SU-DHL-6 (cell line): ENCODE data around the gene DDX46.
"Not testable (repeated sequence)": the region's sequence is repeated elsewhere in the genome, so short reads cannot be mapped to it uniquely, and the experiment has no call there.

Experiments
- H2AFZ ChIP-seq: fragments of 200-600 bp; sonication (generic); 2 replicates; pipeline ENCODE4 v1.6.1; 2014; ENCODE audit warnings: low read depth, mild to moderate bottlenecking, moderate library complexity, mixed read lengths, antibody characterized with exemption, low read length; ENCODE audit not compliant: severe bottlenecking
- H3F3A ChIP-seq: fragments of 200-600 bp; shearing (Covaris generic); 2 replicates; pipeline ENCODE4 v1.6.0; 2016; ENCODE audit warnings: antibody characterized with exemption, mild to moderate bottlenecking; ENCODE audit not compliant: insufficient read depth
- H3K27ac ChIP-seq: fragments of 200-600 bp; sonication (generic); 2 replicates; pipeline ENCODE4 v1.5.1; 2016; ENCODE audit warnings: low read depth, mild to moderate bottlenecking, low read length, moderate library complexity, mixed read lengths
- H3K27me3 ChIP-seq: fragments of 200-600 bp; sonication (generic), shearing (Covaris generic); 2 replicates; pipeline ENCODE4 v1.6.0; 2014; ENCODE audit warnings: mild to moderate bottlenecking, low read length
- H3K36me3 ChIP-seq: fragments of 200-600 bp; sonication (generic); 2 replicates; pipeline ENCODE4 v1.6.1; 2014; ENCODE audit warnings: mild to moderate bottlenecking, low read length, mixed read lengths
- H3K4me2 ChIP-seq: fragments of 300-600, 200-600 bp; shearing (Covaris generic), sonication (generic); 2 replicates; pipeline ENCODE4 v1.6.0; 2014; ENCODE audit warnings: low read length, low read depth, mild to moderate bottlenecking; ENCODE audit not compliant: poor library complexity, severe bottlenecking
- H3K4me3 ChIP-seq: fragments of 200-600 bp; sonication (generic); 2 replicates; pipeline ENCODE4 v1.5.1; 2014; ENCODE audit warnings: antibody characterized with exemption, low read length, mild to moderate bottlenecking, mixed read lengths; ENCODE audit not compliant: insufficient read depth, poor library complexity, severe bottlenecking
- H3K79me2 ChIP-seq: fragments of 200-600 bp; sonication (generic); 2 replicates; pipeline ENCODE4 v1.6.1; 2014; ENCODE audit warnings: mild to moderate bottlenecking, low read length, moderate library complexity; ENCODE audit not compliant: insufficient read depth
- H3K9ac ChIP-seq: fragments of 200-600 bp; sonication (generic); 2 replicates; pipeline ENCODE4 v1.7.0; 2014; ENCODE audit warnings: mild to moderate bottlenecking, low read length
- H3K9me2 ChIP-seq: fragments of 200-600 bp; sonication (generic); replicated peaks from 2 replicates; pipeline ENCODE4 v1.6.1; 2014; ENCODE audit warnings: low read length; ENCODE audit not compliant: insufficient read depth
- H3K9me3 ChIP-seq: fragments of 200-600 bp; sonication (generic); 2 replicates; pipeline ENCODE4 v1.6.1; 2014; ENCODE audit warnings: low read length, mixed read lengths; ENCODE audit not compliant: insufficient read depth
- H4K20me1 ChIP-seq: fragments of 200-600 bp; sonication (generic); 2 replicates; pipeline ENCODE4 v1.6.1; 2014; ENCODE audit warnings: low read depth, mild to moderate bottlenecking, antibody characterized with exemption, low read length, moderate library complexity, mixed read lengths
- CTCF ChIP-seq: fragments of 200-600 bp; sonication (generic); IDR thresholded peaks from one replicate; pipeline ENCODE4 v1.5.1; 2017; ENCODE audit warnings: antibody characterized with exemption, mild to moderate bottlenecking, low read length, moderate library complexity; ENCODE audit not compliant: insufficient read depth, poor library complexity, severe bottlenecking
- EZH2phosphoT487 ChIP-seq: fragments of 200-600 bp; sonication (generic), shearing (Covaris generic); conservative IDR thresholded peaks from 2 replicates; pipeline ENCODE4 v1.6.1; 2018; ENCODE audit warnings: mild to moderate bottlenecking, antibody characterized with exemption, low read length, moderate library complexity, mixed read lengths

The DDX46 gene

GRCh38 chr5:134845335-134845851 lies 86.8 kb downstream of the DDX46 start:
- Histone ChIP-seq H3K9me3 (no peaks in the 10 kb centered on the region), H3K27ac (peak overlapping the region; percentile 88), H3K27me3 (no peaks in the 10 kb centered on the region), H2AFZ (no peak overlapping the region), H3K9me2 (no peaks in the 10 kb centered on the region), H3K79me2 (peaks cover 29% of the 10 kb centered on the region), H3K4me2 (peak overlapping the region; percentile 64), H3K9ac (peak overlapping the region; percentile 93), H3K36me3 (no peaks in the 10 kb centered on the region), H3K4me3 (peak overlapping the region; percentile 80), H4K20me1 (no peaks in the 10 kb centered on the region), H3F3A (peaks cover 11% of the 10 kb centered on the region)
- TF ChIP-seq EZH2phosphoT487, result no peak
- no peak for TF ChIP-seq CTCF

DNA sequence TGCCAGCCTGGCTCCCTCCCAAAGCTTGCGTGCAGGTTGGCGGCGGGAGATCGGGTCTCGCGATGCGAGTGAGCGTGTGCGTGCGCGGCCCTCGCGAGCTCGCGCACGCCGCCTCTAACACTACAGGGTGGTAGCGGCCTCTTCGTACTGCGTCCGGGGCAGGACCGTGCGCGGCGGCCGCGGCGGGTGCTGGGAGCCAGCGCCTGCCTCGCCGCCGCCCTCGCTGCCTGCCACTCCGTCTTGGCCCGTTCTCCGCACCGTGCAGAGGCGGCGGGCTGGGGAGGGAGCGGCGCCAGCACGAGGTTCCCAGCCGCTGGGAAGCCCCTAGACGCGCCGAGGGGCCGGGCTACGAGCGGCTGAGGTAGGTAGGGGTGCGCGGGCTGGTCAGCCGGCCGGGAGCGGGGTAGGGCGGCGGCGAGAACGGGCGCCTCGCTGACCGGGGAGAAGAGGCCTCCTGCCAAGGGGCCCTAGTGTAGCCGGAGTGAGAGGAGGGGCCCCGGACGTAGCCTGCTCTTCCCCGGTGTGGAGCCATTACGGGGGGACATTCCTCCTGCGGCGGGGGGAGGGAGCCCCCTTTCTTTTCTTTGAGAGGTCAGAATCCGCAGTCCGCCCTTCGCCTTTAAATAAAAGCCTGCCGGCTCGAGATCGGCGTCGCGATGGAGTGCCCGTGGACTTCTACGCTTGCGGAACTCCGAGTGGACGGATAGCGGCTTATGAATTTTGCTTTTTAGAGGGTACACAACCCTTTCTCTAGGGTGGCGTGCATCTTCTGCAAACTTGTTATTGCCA lies 87.5 kb downstream of the DDX46 start, which contains the start of gene C5orf24:
Gene C5orf24 (plus strand): TSS at position 117 of the 789 bp plus-strand sequence. CDS start 8,933 bp downstream, outside the sequence.
- H3K27ac ChIP-seq, result peak within 1 kb of the TSS; percentile 88
- H3K4me3 ChIP-seq, result peak within 1 kb of the TSS; percentile 80
- TF ChIP-seq EZH2phosphoT487, result no peak
- TF ChIP-seq CTCF, result no peak
- H3K27me3 ChIP-seq, result no peaks in the 10 kb centered on the region
- H4K20me1 ChIP-seq, result 0 out of 2 replicates have a peak, but pooled peaks cover under 1% of the 10 kb centered on the region
- H3K9me3 ChIP-seq, result no peaks in the 10 kb centered on the region
- H3K79me2 ChIP-seq, result peaks cover 32% of the 10 kb centered on the region
- H3K36me3 ChIP-seq, result peaks cover under 1% of the 10 kb centered on the region; the same call in 1 of the 2 replicates
- H2AFZ ChIP-seq, result peak within 1 kb of the TSS; percentile 34
- H3K9ac ChIP-seq, result peak within 1 kb of the TSS; percentile 93
- no peaks in the 10 kb centered on the region for H3K9me2 ChIP-seq
- H3F3A ChIP-seq, result peaks cover 12% of the 10 kb centered on the region
- peak within 1 kb of the TSS; percentile 98 for H3K4me2 ChIP-seq

DNA sequence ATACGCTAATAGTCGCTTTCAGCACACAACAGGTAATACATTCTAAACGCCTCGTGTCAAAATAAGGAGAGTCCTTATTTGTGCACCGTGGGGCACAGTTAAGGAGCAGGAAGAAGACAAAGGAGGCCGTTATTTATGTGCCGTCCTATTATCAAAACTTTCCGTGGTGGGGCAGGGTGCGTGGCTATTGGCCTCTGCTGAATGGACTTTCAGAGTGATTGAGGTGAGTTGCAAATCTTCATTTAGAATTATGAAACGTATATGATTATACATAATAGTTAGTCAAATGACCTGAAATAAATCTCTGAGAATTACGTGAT lies 88.0 kb downstream of the DDX46 start:
- Histone ChIP-seq H3K79me2 (peaks cover 37% of the 10 kb centered on the region), H3K9me3 (no peaks in the 10 kb centered on the region), H3K36me3 (peaks cover 4% of the 10 kb centered on the region; the same call in 1 of the 2 replicates), H3F3A (peaks cover 14% of the 10 kb centered on the region), H3K9me2 (no peaks in the 10 kb centered on the region), H3K4me3 (peak overlapping the region; percentile 80), H3K27me3 (no peaks in the 10 kb centered on the region), H4K20me1 (0 out of 2 replicates have a peak, but pooled peaks cover 3% of the 10 kb centered on the region), H3K4me2 (peak overlapping the region; percentile 98), H3K27ac (peak overlapping the region; percentile 88), H2AFZ (peak overlapping the region; percentile 34), H3K9ac (peak overlapping the region; percentile 93)
- TF ChIP-seq CTCF (no peak), EZH2phosphoT487 (no peak)

DNA sequence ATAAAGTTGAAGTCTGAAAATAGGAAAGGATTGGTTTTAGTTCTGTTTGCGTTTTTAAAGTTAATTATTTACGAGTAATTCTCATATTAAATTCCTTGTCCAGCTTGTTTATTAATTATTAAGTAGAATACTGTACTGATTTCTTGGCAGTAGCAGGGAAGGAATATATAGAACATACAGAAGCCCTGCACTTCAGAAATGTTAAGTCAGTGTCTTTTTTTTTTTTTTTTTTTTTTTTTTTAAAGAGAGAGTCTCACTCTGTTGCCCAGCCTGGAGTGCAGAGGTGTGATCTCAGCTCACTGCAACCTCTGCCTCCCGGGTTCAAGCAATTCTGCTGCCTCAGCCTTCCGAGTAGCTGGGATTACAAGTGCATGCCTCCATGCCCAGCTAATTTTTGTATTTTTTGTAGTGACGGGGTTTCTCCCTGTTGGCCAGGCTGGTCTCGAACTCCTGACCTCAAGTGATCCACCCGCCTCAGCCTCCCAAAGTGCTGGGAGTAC lies 90.9 kb downstream of the DDX46 start:
- H3K4me3 ChIP-seq, H2AFZ ChIP-seq, H3K9ac ChIP-seq, H3K9me3 ChIP-seq, H3F3A ChIP-seq, H3K9me2 ChIP-seq, H3K27me3 ChIP-seq, H3K36me3 ChIP-seq, H3K27ac ChIP-seq, H4K20me1 ChIP-seq: not testable (repeated sequence)
- Histone ChIP-seq H3K79me2 (peaks cover 60% of the 10 kb centered on the region), H3K4me2 (peak overlapping the region; percentile 18)
